Measurements from ENCODE around the gene MRGPRD.

Gene MRGPRD, protein sequence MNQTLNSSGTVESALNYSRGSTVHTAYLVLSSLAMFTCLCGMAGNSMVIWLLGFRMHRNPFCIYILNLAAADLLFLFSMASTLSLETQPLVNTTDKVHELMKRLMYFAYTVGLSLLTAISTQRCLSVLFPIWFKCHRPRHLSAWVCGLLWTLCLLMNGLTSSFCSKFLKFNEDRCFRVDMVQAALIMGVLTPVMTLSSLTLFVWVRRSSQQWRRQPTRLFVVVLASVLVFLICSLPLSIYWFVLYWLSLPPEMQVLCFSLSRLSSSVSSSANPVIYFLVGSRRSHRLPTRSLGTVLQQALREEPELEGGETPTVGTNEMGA
- 0 reads per million in 4 donors for total RNA-seq

DNA sequence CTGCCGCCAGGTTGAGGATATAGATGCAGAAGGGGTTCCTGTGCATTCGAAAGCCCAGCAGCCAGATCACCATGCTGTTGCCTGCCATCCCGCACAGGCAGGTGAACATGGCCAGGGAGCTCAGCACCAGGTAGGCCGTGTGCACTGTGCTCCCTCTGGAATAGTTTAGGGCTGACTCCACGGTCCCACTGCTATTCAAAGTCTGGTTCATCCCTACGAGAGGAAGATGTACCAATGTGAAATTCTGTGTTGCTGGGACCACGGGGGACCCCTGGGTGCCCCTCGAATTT is at the start of gene MRGPRD:
Gene MRGPRD, minus strand, starts transcription at position 211 of the 290 bp plus-strand sequence. Its CDS starts 0 bp downstream, at position 211.
- no peak for DNase-seq

- no peak for DNase-seq
Measured at GRCh38 chr11:69030301-69030700, 49.5 kb upstream of the MRGPRD start.

GRCh38 chr11:69027704-69028372 is 47.1 kb upstream of the MRGPRD start:
- no peak for DNase-seq

DNA sequence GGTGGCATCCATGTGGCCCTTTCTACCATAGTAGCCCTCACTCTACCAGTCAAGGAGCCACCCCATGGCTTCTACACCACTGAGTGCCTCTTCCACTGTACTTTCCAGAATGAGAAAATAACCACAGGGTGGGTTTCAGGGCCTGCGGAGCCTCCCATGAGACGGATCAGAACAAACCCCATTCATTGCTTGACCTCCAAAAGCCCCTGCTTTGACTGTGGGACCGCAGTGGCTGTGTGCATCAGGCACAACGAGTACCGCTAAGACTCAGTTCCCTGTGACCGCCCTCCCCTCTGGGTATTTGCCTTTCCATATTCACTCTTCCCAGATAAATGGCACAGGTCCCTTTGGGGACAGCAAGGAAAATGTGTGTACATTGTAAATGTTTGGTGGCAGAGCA is 43.7 kb upstream of the MRGPRD start:
- no peak for DNase-seq

GRCh38 chr11:69022260-69022659 is 41.5 kb upstream of the MRGPRD start:
- DNase-seq, result no peak

- DNase-seq, result no peak
Measured at GRCh38 chr11:69018924-69019323, 38.1 kb upstream of the MRGPRD start.

DNA sequence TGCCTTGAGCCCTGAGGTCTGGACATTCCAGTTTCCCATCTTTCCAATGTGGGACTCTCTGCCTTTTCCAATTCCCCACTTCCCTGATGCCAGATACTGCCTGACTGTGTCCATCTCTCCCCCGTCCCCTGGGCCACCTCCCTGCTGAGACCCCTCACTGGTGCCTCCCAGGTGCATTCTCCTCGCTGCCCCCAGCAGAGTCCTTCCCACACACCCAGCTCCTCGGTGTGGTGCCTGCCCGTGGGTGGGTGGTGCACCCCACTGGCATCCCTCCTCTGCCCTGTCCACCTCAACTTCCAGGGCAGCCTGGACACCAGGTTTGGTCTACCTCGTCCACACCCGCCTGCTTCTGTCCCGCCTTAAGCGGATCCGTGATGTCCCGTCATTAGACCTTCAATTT is 37.2 kb upstream of the MRGPRD start:
- no peak for DNase-seq

- DNase-seq, result no peak
Measured at GRCh38 chr11:69014898-69015549, 34.2 kb upstream of the MRGPRD start.

- no peak for DNase-seq
Measured at GRCh38 chr11:69014084-69014851, 33.5 kb upstream of the MRGPRD start.

DNA sequence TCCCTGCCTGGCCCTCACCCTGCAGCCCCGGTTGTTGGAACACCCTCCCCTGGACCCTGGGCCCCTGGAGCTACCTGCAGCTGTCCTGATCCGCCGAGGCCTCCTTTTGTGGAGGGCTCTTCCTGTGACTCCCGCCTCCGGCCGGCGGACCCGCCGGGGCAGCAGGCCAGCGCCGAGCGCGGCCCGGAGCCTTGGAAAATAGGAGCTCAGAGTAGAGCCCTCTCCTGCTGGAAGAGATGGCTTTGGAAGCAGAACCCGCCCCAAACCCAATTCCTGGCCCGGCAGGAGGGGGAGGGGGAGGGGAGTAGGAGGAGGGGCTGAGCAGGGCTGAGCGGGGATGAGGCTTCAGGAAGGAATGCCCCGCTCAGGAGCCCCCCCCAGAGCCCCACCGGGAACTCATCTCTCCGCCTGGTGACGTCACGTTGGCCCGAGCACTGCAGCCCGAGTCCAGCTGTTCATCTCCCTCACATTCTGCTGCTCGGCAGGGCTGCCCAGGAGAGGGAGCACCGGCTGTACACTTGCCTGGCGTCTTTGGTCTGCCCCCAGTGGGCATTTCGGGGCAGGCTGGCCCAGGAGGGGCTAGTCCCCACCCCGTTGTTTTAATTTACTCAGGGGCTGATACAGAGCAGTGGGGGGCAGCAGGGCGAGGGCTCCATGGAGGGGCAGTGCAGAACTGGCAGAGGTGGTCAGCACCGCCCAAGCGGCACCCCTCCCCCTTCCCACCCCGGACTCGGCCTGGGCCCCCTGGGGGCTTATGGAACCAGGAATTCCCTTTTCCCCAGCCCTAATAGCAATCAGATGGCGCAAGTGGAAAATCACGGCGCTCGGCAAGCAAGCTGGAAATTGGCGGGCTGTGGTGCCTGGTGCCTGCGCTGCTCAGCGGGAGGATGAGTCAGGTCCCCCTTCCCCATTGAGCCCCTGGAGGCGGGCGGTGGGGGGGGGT is 32.5 kb upstream of the MRGPRD start, which contains the start of gene MRGPRF:
Gene MRGPRF, minus strand, starts transcription at position 238 of the 943 bp plus-strand sequence. CDS start 3,345 bp downstream, outside the sequence.
- DNase-seq, result no peak

DNA sequence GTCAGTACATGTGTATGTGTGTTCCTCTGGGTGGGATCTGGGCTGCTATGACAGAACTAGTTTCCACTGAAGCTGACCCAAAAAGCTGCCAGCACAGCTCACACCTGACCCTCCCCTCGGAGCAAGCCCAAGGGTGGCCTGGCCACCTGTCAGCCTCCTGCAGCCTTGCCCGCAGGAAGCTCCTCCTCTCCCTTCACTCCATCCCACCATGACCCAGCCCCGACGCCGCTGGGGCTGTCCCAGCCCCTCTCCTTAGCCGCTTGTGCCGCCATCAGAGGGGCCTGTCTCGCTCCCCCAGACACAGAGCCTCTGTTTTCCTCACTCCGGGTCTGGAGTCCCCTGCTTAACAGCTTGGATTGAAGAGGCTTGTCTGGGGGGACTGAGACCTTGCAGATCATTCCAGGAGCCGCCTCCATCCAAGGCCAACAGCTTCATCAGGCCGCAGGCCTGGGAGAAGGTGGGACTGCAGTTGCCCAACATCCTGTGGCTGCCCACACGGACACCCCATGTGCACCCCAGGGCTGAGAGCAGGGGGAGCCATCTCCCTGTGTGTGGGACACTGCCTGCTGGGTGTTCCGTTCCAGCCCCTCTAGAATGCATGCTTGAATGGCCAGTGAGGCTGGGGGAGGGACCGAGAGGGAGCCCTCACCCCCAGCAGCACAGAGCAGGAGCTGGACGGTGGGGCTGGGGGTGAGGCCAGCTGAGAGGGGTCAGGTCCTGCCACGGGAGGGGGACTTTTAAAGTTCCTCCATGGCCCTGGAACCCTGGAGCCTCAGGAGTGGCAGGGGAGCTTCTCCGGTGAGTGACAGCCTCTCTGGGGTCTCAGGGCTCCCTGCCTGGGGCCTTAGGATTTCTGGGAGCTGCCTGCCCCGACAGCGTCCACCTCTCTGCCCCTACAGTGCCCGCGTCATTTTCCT is 31.6 kb upstream of the MRGPRD start:
- DNase-seq, result no peak

DNA sequence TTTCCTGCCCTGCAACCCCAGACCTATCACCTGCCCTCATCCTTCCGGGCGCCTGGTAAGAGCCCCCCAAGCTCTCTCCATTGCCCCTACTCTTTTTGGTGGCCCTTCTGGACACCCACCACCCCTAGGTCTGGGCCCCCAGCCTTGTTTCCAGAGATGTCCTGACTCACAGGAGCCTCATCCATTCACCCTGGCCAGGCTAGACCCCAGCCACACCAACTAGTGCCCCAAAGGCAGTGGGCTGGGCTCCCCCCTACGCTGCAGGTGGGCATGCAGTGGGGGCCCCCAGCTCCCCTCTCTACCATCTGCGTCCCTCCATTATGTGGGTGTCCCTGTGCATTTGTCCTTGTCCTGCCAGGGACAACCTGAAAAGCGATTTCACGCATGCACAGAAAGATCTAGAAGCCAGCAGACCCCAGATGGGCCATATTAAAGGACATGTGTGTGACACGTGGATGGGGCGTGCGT is 30.9 kb upstream of the MRGPRD start:
- DNase-seq, result no peak

DNA sequence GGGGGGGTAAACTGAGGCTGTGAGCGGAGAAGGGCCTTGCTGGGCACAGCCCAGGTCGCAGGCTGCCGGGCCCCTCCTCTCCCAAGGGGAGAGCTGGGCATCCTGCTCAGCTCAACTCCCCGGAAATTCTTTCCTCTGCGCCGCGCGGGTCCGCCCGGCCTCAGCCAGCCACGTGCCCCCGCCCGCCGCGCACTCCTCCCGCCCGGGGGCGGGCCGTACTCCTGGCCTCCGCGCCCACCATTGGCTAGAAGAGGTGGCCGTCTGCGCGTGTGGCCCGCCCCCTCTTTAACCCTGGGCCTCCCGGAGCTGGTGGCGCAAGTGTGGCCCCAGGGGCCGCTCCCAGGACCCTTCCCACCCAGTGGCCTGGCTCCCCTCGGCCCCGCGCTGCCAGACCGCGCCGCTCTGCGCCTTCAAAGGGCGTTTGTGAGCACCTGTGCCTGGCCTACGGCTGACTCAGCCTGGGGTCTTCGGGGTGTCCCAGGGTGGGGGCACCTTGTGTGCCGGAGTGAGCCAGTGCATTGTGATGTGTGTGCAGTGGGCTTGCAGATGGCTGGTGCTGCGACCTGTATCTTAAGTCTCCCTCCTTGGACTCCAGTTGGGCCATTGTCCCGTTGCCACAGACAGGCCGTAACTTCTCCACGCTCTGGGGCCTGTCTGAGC is 30.3 kb upstream of the MRGPRD start:
- no peak for DNase-seq

- DNase-seq, result no peak
Measured at GRCh38 chr11:69010361-69010891, 29.6 kb upstream of the MRGPRD start.

- no peak for DNase-seq
Measured at GRCh38 chr11:69009441-69010211, 28.8 kb upstream of the MRGPRD start.

- no peak for DNase-seq
Measured at GRCh38 chr11:69008737-69009440, 28.1 kb upstream of the MRGPRD start.

- no peak for DNase-seq
Measured at GRCh38 chr11:69007975-69008381, 27.2 kb upstream of the MRGPRD start.

DNA sequence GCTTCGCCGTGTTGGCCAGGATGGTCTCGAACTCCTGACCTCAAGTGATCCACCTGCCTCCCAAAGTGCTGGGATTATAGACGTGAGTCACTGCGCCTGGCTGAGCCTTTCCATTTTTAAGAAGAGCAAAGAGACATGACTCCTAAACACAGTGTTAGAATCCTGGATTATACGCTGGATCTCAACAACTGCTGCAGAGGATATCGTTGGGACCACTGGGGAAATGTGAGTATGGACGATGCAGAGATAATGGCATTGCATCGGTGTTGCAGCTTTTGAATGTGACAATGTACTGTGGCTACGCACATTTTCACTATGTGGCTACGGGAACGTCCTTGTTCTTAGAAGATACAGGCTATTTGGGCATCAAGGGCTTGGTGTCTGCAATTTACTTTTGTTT is 26.0 kb upstream of the MRGPRD start:
- DNase-seq, result no peak

Data from T-helper 1 cell (primary cell).